HepG2 (cell line): Measurements from ENCODE around the gene LSR. TPM values are rescaled to one million over a fixed set of nuclear protein-coding genes. Genes with fewer than 3 reads are reported as not detected.
A peak's percentile ranks its signal among the peaks of the same experiment; 100 is the strongest.

Experiments
- ESRRA ChIP-seq: sonication (generic); formaldehyde crosslinking; IDR thresholded peaks from 2 replicates; pipeline ENCODE4 v1.5.1; 2020; ENCODE audit warnings: mild to moderate bottlenecking, low read depth, missing genetic modification reagents
- HHEX ChIP-seq: IDR thresholded peaks from 2 replicates; pipeline ENCODE4 v1.6.1; 2016; ENCODE audit warnings: control low read depth
- HOXA3 ChIP-seq: sonication (generic); formaldehyde crosslinking; IDR thresholded peaks from 2 replicates; pipeline ENCODE4 v1.5.0; 2020; ENCODE audit warnings: missing genetic modification reagents
- KDM3A ChIP-seq: IDR thresholded peaks from 2 replicates; pipeline ENCODE4 v1.6.1; 2018; ENCODE audit warnings: low read depth, missing compliant biosample characterization
- RARA ChIP-seq: IDR thresholded peaks from 2 replicates; pipeline ENCODE4 v1.6.1; 2016; ENCODE audit warnings: missing genetic modification reagents, missing compliant biosample characterization
- SALL1 ChIP-seq: sonication (generic); formaldehyde crosslinking; IDR thresholded peaks from 2 replicates; pipeline ENCODE4 v1.8.0; 2022; ENCODE audit warnings: mild to moderate bottlenecking, missing genetic modification reagents
- SMARCE1 ChIP-seq: fragments of 450-650 bp; IDR thresholded peaks from 2 replicates; pipeline ENCODE4 v1.6.1; 2017; ENCODE audit warnings: borderline replicate concordance
- STAG1 ChIP-seq: sonication (generic); formaldehyde crosslinking; IDR thresholded peaks from 2 replicates; pipeline ENCODE4 v1.4.0; 2020; ENCODE audit warnings: missing genetic modification reagents
- TARDBP ChIP-seq: sonication (generic); formaldehyde crosslinking; IDR thresholded peaks from 2 replicates; pipeline ENCODE4 v1.8.0; 2022; ENCODE audit warnings: mild to moderate bottlenecking, missing genetic modification reagents
- TMF1 ChIP-seq: sonication (generic); formaldehyde crosslinking; IDR thresholded peaks from 2 replicates; pipeline ENCODE4 v1.8.1; 2022; ENCODE audit warnings: low read depth, missing genetic modification reagents
- YY1 ChIP-seq: IDR thresholded peaks from 2 replicates; pipeline ENCODE4 v1.6.1; 2011; ENCODE audit warnings: low read length, low read depth, moderate library complexity, mild to moderate bottlenecking; ENCODE audit not compliant: insufficient read depth, insufficient replicate concordance
- ZIK1 ChIP-seq: sonication (generic); formaldehyde crosslinking; IDR thresholded peaks from 2 replicates; pipeline ENCODE4 v1.5.0; 2020; ENCODE audit warnings: mild to moderate bottlenecking, low read depth, missing genetic modification reagents, borderline replicate concordance
- ZNF776 ChIP-seq: sonication (generic); formaldehyde crosslinking; IDR thresholded peaks from 2 replicates; pipeline ENCODE4 v1.4.0; 2020; ENCODE audit warnings: mild to moderate bottlenecking, missing genetic modification reagents
- ZZZ3 ChIP-seq: sonication (generic); formaldehyde crosslinking; IDR thresholded peaks from 2 replicates; pipeline ENCODE4 v1.4.0; 2020; ENCODE audit warnings: missing genetic modification reagents, mild to moderate bottlenecking, borderline replicate concordance
- polyA plus RNA-seq, 8 experiments: library from polyadenylated mRNA; depleted of rRNA in 3 of 8; stranded (reverse) in 7 of 8; unstranded in 1 of 8; fragments of >200 nt; fragmentation: Illumina TruSeq in 4 of 8; extraction: Trizol in 4 of 8; gene quantifications; 2 replicates each; pipeline versions ENCODE4 v1.2.1 to v1.2.3, GENCODE V29; 2011 to 2016; ENCODE audit warnings: low read depth in 4 of 8, missing spikeins in 1 of 8, mixed read lengths in 1 of 8; ENCODE audit not compliant: insufficient read depth in 1 of 8
- total RNA-seq, 5 experiments: library from RNA; depleted of rRNA; stranded (reverse); fragments of >200 nt; fragmentation: Illumina TruSeq; extraction: Trizol; gene quantifications; 2 replicates each; pipeline ENCODE4 v1.2.3, GENCODE V29; 2016; ENCODE audit warnings: low read depth in 1 of 5
- TF ChIP-seq, protein P1 (sequence below): sonication (generic); formaldehyde crosslinking; IDR thresholded peaks from 2 replicates; pipeline ENCODE4 v1.8.1; 2022; ENCODE audit warnings: low read depth, mild to moderate bottlenecking, missing genetic modification reagents
- TF ChIP-seq, protein P2 (sequence below): sonication (generic); formaldehyde crosslinking; IDR thresholded peaks from 2 replicates; pipeline ENCODE4 v1.4.0; 2020; ENCODE audit warnings: missing genetic modification reagents
- TF ChIP-seq, protein P3 (sequence below): IDR thresholded peaks from 2 replicates; pipeline ENCODE4 v1.4.0; 2020; ENCODE audit warnings: mild to moderate bottlenecking, missing genetic modification reagents
- TF ChIP-seq, protein P4 (sequence below): sonication (generic); formaldehyde crosslinking; IDR thresholded peaks from 2 replicates; pipeline ENCODE4 v1.4.0; 2020; ENCODE audit warnings: missing genetic modification reagents
- TF ChIP-seq, protein P5 (sequence below): sonication (generic); formaldehyde crosslinking; IDR thresholded peaks from 2 replicates; pipeline ENCODE4 v1.4.0; 2020; ENCODE audit warnings: low read depth, mild to moderate bottlenecking, missing genetic modification reagents

Gene LSR
- total and polyA plus RNA-seq, 2 of the 13 experiments (the other 11 are each of a cell fraction or from before 2014, with no cell fraction given) = 29.2 to 79.2 TPM

DNA sequence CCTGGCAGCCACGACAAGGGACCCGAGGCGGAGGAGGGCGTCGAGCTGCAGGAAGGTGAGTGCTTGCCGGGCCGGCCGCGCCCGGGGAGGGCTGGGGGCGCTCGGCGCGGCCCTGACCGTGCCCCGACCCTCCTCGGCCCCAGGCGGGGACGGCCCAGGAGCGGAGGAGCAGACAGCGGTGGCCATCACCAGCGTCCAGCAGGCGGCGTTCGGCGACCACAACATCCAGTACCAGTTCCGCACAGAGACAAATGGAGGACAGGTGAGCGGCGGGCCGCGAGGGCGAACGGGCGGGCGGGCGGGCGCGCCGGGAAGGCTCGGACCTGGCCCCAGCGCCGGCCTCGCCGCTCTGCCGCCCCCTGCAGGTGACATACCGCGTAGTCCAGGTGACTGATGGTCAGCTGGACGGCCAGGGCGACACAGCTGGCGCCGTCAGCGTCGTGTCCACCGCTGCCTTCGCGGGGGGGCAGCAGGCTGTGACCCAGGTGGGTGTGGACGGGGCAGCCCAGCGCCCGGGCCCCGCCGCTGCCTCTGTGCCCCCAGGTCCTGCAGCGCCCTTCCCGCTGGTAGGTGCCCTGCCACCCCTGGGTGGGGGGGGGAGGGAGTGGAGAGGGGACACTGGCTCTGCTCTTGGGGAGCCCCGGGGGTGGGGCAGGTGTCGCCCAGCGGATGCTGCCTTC is 20.8 kb downstream of the LSR start (continued):
- TF ChIP-seq, protein P1, sequence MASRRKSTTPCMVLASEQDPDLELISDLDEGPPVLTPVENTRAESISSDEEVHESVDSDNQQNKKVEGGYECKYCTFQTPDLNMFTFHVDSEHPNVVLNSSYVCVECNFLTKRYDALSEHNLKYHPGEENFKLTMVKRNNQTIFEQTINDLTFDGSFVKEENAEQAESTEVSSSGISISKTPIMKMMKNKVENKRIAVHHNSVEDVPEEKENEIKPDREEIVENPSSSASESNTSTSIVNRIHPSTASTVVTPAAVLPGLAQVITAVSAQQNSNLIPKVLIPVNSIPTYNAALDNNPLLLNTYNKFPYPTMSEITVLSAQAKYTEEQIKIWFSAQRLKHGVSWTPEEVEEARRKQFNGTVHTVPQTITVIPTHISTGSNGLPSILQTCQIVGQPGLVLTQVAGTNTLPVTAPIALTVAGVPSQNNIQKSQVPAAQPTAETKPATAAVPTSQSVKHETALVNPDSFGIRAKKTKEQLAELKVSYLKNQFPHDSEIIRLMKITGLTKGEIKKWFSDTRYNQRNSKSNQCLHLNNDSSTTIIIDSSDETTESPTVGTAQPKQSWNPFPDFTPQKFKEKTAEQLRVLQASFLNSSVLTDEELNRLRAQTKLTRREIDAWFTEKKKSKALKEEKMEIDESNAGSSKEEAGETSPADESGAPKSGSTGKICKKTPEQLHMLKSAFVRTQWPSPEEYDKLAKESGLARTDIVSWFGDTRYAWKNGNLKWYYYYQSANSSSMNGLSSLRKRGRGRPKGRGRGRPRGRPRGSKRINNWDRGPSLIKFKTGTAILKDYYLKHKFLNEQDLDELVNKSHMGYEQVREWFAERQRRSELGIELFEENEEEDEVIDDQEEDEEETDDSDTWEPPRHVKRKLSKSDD (CRISPR knock-in tag) = peak; percentile 76; the same call in 1 of the 2 replicates
- TF ChIP-seq STAG1 (peak; percentile 82), YY1 (peak; percentile 82), RARA (CRISPR knock-in tag) (peak; percentile 52), HHEX (CRISPR knock-in tag) (no peak), SMARCE1 (no peak), ZIK1 (CRISPR knock-in tag) (peak; percentile 27; the same call in 1 of the 2 replicates), ESRRA (CRISPR knock-in tag) (peak; percentile 39; the same call in 1 of the 2 replicates), KDM3A (CRISPR knock-in tag) (0 out of 2 replicates have a peak, but pooled peaks have one; percentile 49), TARDBP (peak; percentile 67), TMF1 (CRISPR knock-in tag) (peak; percentile 70; the same call in 1 of the 2 replicates), ZZZ3 (CRISPR knock-in tag) (no peak; the same call in 1 of the 2 replicates), ZNF776 (CRISPR knock-in tag) (no peak; the same call in 1 of the 2 replicates), SALL1 (peak; percentile 45; the same call in 1 of the 2 replicates), HOXA3 (CRISPR knock-in tag) (peak; percentile 69)
- TF ChIP-seq, protein P2, sequence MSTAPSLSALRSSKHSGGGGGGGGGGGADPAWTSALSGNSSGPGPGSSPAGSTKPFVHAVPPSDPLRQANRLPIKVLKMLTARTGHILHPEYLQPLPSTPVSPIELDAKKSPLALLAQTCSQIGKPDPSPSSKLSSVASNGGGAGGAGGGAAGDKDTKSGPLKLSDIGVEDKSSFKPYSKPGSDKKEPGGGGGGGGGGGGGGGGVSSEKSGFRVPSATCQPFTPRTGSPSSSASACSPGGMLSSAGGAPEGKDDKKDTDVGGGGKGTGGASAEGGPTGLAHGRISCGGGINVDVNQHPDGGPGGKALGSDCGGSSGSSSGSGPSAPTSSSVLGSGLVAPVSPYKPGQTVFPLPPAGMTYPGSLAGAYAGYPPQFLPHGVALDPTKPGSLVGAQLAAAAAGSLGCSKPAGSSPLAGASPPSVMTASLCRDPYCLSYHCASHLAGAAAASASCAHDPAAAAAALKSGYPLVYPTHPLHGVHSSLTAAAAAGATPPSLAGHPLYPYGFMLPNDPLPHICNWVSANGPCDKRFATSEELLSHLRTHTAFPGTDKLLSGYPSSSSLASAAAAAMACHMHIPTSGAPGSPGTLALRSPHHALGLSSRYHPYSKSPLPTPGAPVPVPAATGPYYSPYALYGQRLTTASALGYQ (CRISPR knock-in tag) = no peak
- TF ChIP-seq, protein P3, sequence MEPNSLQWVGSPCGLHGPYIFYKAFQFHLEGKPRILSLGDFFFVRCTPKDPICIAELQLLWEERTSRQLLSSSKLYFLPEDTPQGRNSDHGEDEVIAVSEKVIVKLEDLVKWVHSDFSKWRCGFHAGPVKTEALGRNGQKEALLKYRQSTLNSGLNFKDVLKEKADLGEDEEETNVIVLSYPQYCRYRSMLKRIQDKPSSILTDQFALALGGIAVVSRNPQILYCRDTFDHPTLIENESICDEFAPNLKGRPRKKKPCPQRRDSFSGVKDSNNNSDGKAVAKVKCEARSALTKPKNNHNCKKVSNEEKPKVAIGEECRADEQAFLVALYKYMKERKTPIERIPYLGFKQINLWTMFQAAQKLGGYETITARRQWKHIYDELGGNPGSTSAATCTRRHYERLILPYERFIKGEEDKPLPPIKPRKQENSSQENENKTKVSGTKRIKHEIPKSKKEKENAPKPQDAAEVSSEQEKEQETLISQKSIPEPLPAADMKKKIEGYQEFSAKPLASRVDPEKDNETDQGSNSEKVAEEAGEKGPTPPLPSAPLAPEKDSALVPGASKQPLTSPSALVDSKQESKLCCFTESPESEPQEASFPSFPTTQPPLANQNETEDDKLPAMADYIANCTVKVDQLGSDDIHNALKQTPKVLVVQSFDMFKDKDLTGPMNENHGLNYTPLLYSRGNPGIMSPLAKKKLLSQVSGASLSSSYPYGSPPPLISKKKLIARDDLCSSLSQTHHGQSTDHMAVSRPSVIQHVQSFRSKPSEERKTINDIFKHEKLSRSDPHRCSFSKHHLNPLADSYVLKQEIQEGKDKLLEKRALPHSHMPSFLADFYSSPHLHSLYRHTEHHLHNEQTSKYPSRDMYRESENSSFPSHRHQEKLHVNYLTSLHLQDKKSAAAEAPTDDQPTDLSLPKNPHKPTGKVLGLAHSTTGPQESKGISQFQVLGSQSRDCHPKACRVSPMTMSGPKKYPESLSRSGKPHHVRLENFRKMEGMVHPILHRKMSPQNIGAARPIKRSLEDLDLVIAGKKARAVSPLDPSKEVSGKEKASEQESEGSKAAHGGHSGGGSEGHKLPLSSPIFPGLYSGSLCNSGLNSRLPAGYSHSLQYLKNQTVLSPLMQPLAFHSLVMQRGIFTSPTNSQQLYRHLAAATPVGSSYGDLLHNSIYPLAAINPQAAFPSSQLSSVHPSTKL (CRISPR knock-in tag) = peak; percentile 38; the same call in 1 of the 2 replicates
- TF ChIP-seq, protein P4, sequence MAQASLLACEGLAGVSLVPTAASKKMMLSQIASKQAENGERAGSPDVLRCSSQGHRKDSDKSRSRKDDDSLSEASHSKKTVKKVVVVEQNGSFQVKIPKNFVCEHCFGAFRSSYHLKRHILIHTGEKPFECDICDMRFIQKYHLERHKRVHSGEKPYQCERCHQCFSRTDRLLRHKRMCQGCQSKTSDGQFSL (CRISPR knock-in tag) = peak; percentile 86; the same call in 1 of the 2 replicates
- TF ChIP-seq, protein P5, sequence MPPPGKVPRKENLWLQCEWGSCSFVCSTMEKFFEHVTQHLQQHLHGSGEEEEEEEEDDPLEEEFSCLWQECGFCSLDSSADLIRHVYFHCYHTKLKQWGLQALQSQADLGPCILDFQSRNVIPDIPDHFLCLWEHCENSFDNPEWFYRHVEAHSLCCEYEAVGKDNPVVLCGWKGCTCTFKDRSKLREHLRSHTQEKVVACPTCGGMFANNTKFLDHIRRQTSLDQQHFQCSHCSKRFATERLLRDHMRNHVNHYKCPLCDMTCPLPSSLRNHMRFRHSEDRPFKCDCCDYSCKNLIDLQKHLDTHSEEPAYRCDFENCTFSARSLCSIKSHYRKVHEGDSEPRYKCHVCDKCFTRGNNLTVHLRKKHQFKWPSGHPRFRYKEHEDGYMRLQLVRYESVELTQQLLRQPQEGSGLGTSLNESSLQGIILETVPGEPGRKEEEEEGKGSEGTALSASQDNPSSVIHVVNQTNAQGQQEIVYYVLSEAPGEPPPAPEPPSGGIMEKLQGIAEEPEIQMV (CRISPR knock-in tag) = 0 out of 2 replicates have a peak, but pooled peaks have one; percentile 29
